Urothelium cell line (cell line): Measurements from ENCODE around the gene FBXL22.
"Not testable (repeated sequence)": the region's sequence is repeated elsewhere in the genome, so short reads cannot be mapped to it uniquely, and the experiment has no call there.

Source experiments
- DNase-seq: peaks from one replicate; pipeline ENCODE4 v3.0.0; 2011; ENCODE audit warnings: low spot score, mixed read lengths
- FAIRE-seq: peaks from 2 replicates; lab custom pipeline; 2011; peaks lifted over from hg19 to GRCh38; lab: Jason Lieb, UNC

Gene FBXL22

GRCh38 chr15:63611177-63611576 lies 14.0 kb downstream of the FBXL22 start:
- FAIRE-seq: peak; percentile 37
- DNase-seq: no peak

- DNase-seq: no peak
These were observed 15.1 kb downstream of the FBXL22 start for GRCh38 chr15:63612300-63612699.

GRCh38 chr15:63615935-63616334 lies 18.7 kb downstream of the FBXL22 start:
- FAIRE-seq (no peak), DNase-seq (peak; percentile 54)

More at GRCh38 chr15:63612300-63612699, 15.1 kb downstream of the FBXL22 start:
- no peak for FAIRE-seq

DNA sequence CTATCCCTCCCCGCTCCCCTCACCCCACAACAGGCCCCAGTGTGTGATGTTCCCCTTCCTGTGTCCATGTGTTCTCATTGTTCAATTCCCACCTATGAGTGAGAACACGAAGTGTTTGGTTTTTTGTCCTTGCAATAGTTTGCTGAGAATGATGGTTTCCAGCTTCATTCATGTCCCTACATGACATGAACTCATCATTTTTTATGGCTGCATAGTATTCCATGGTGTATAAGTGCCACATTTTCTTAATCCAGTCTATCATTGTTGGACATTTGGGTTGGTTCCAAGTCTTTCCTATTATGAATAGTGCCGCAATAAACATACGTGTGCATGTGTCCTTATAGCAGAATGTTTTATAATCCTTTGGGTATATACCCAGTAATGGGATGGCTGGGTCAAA lies 20.0 kb downstream of the FBXL22 start:
- FAIRE-seq, DNase-seq: not testable (repeated sequence)

- not testable (repeated sequence) for DNase-seq, FAIRE-seq
These were observed 20.4 kb downstream of the FBXL22 start for GRCh38 chr15:63617627-63618026.

DNA sequence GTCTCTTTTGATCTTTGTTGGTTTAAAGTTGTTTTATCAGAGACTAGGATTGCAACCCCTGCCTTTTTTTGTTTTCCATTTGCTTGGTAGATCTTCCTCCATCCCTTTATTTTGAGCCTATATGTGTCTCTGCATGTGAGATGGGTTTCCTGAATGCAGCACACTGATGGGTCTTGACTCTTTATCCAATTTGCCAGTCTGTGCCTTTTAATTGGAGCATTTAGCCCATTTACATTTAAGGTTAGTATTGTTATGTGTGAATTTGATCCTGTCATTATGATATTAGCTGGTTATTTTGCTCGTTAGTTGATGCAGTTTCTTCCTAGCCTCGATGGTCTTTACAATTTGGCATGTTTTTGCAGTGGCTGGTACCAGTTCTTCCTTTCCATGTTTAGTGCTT lies 23.6 kb downstream of the FBXL22 start:
- not testable (repeated sequence) for DNase-seq, FAIRE-seq

DNA sequence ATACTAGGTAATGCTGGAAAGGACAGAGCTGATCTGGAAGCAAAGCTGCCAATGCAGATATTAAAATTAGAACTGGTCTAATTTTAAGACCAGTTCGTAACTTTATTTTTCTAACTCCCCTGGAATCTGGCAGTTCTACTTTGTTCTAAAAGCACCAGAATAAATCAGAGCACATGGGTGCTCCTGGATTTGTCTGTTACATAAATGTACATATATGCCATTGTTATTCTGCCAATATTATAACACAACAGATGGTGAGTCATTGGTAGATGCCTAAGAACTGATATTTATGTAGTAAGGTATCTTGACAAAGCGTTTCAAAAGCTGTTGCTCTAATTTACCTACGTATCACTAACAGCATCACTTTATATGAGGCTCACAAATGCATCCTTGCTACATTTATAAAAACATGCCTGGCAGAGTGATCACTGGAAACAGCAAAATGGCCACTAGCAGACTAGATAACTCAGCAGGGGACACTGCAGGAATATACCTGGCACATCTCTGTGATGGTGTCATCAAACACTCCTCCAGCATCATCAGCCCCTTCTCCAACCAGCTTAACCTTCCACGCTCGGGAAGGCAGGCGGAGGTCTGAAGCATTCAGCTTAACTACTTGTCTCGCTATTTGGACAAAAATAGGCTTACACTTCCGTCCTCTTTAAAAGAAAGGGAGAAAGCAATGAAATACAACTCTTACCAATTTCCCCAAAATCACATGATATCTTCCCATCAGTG lies 26.2 kb downstream of the FBXL22 start:
- no peak for FAIRE-seq
- DNase-seq: no peak

DNA sequence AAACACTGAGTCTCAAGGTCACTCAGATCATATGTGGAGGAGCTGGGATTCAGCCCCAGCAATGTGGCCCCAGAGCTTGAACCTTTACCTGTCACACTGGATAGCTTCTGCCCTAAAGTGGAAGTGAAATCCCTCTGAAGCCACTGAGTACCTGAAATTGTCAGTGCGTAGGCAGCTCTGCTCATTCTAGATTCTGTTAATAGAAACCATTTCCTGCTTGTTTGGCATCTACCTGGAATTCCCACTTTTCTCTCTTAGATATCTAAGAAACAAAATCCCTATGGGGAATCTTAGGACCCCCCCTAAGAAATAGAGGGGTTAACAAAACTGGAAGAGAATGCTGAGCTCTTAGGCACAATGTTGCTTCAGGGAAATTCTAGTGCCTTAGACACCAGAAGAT lies 29.8 kb downstream of the FBXL22 start:
- FAIRE-seq (no peak), DNase-seq (no peak)

DNA sequence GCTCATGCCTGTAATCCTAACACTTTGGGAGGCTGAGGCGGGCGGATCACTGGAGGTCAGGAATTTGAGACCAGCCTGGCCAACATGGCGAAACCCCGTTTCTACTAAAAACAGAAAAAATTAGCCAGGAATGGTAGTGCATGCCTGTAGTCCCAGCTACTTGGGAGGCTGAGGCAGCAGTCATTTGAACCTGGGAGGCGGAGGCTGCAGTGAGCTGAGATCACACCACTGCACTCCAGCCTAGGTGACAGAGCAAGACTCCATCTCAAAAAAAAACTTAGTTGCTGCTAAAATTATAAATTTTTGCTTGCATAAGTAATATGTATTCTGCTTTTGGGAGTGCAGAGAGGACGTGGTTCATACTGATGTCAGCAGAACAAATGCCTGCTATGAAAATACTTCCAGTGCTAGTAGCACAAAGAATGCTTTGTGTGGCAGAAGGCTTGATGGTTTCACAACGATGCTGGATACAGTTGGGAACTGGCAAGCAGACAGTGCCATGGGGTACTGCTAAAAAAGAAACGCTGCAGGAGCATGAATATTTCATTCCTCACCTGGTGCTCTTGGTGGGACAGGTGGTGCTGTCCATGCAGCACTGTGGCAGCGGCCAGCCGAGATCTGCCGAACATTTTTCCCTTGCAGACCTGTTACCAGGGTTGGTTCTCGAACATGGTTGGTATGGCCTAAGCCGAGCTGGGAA lies 31.1 kb downstream of the FBXL22 start:
- no peak for FAIRE-seq
- DNase-seq: no peak

GRCh38 chr15:63630036-63630751 lies 33.0 kb downstream of the FBXL22 start:
- FAIRE-seq (no peak), DNase-seq (no peak)

DNA sequence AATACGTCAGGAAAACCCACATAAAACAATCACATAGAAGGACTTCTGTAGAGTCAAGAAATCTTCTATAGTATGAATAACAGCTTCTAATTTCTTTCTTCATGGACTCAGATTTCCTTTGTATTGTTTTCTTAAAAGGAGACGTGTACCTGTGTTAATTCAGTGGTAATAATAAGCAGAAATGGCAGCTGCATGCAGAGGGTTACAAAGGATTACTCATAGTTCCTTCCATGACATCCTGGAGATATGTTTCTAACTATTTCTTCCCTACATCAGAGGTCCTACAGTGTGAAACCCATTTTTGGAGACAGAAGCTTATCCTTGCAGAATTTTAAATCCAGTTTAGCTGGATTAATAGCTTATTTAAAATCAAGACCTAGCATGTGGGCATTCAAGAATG lies 36.1 kb downstream of the FBXL22 start:
- no peak for DNase-seq
- no peak for FAIRE-seq

DNA sequence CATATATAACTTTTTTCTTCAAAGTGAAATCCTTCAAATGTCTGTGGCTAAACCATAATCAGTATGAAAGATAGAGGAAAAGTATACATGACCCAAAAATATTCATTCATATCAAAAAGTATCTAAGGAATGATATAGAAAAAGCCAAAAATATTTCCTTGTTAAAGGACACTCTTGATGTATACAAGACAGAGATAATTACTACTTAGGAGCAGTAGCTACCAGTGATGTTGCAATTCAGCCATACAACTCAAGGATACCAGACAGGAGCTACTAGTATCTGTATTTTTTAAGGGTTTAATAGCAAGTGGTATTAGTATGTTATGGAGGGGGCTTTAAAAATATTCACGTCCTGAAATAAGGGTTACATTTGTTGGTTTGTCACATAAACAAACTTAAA lies 37.0 kb downstream of the FBXL22 start:
- FAIRE-seq: no peak

DNA sequence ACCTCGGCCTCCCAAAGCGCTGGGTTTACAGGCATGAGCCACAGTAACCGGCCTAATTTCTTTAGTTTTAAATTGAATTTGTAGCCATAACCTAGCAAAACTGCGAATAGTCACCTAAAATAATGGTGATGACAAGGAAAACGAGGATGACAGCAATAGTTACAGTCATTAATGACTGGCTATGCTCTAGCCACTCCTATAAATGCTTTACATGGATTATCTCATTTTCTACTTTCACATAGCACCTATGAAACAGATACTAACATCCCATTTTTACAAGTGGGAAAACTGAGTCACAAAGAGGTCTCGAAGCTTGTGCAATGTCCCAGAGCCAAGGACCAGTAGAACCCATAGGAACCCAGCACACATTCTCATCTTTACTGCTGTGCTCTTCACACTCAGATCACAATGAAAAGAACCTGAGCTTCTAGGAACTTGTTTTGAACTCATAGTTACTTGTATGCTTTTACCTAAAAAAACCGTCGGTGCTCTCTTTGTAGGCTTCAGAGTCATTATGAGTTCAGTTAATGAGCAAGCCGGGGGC lies 39.4 kb downstream of the FBXL22 start:
- no peak for DNase-seq
- no peak for FAIRE-seq

More for the DNA sequence above, 37.0 kb downstream of the FBXL22 start:
- no peak for DNase-seq

DNA sequence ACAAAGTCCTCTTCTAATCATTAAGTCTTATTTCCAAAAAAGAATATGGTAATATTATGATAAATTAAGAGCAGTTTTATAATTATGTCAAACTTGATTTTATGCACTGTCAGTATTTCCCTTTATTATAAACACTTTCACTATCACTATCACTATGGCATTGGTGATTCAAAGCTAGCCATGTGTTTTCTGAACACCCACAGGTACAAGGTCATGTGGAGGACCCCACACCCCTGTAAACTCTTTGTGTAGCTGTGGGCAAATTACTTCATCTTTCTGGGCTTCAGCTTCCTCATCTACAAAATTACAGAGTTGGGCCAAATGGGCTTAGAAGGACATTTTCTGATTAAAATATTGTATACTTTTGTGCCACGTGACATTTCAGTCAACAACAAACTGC lies 41.7 kb downstream of the FBXL22 start:
- no peak for FAIRE-seq
- DNase-seq: no peak

DNA sequence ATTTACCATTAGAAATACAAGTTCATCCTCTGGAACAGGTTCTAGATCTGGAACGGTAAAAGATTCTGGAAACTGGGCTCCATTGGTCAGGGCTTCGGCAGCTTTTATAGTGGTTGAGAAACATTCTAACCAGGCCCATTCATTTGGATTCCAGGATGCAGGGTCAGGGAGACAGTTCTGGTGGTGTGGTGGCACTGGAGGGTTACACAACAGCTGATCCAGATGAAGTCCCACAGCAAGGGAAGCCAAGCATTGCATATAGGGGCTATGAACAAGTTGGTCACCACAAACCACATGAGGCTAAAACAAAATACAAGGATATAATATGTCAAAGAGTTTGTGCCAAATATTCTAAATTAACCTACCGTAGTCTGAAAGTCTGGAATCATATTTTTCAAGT lies 43.0 kb downstream of the FBXL22 start:
- DNase-seq: no peak
- peak; percentile 40 for FAIRE-seq
